Testis (tissue), 2 donors: Measurements from ENCODE around the gene FLNB.

Source experiments
- POLR2A ChIP-seq: fragments of 450-650 bp; IDR thresholded peaks from one replicate; pipeline ENCODE4 v1.6.1; 2017; ENCODE audit warnings: antibody characterized with exemption, mild to moderate bottlenecking, moderate library complexity
- TF ChIP-seq, protein P1 (sequence below), 3 experiments: fragments of 450-650 bp in 2 of 3; fragments of 200-600 bp in 1 of 3; sonication (generic) in 1 of 3; IDR thresholded peaks; one replicate each; pipeline ENCODE4 v1.5.1; 2016 to 2019; ENCODE audit warnings: antibody characterized with exemption in 3 of 3, mild to moderate bottlenecking in 2 of 3, moderate library complexity in 1 of 3

GRCh38 chr3:57974796-57975388 lies 33.3 kb upstream of the FLNB start:
- TF ChIP-seq POLR2A: no peak
- TF ChIP-seq, protein P1, sequence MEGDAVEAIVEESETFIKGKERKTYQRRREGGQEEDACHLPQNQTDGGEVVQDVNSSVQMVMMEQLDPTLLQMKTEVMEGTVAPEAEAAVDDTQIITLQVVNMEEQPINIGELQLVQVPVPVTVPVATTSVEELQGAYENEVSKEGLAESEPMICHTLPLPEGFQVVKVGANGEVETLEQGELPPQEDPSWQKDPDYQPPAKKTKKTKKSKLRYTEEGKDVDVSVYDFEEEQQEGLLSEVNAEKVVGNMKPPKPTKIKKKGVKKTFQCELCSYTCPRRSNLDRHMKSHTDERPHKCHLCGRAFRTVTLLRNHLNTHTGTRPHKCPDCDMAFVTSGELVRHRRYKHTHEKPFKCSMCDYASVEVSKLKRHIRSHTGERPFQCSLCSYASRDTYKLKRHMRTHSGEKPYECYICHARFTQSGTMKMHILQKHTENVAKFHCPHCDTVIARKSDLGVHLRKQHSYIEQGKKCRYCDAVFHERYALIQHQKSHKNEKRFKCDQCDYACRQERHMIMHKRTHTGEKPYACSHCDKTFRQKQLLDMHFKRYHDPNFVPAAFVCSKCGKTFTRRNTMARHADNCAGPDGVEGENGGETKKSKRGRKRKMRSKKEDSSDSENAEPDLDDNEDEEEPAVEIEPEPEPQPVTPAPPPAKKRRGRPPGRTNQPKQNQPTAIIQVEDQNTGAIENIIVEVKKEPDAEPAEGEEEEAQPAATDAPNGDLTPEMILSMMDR (IDR thresholded peaks at IDR 0.05): no peak
